ENCODE measurements around the gene PCSK9. TPM values are rescaled to one million over a fixed set of nuclear protein-coding genes. Genes with fewer than 3 reads are reported as not detected.

Gene PCSK9
- total RNA-seq, 4 donors from 2014 or later: not detected

DNA sequence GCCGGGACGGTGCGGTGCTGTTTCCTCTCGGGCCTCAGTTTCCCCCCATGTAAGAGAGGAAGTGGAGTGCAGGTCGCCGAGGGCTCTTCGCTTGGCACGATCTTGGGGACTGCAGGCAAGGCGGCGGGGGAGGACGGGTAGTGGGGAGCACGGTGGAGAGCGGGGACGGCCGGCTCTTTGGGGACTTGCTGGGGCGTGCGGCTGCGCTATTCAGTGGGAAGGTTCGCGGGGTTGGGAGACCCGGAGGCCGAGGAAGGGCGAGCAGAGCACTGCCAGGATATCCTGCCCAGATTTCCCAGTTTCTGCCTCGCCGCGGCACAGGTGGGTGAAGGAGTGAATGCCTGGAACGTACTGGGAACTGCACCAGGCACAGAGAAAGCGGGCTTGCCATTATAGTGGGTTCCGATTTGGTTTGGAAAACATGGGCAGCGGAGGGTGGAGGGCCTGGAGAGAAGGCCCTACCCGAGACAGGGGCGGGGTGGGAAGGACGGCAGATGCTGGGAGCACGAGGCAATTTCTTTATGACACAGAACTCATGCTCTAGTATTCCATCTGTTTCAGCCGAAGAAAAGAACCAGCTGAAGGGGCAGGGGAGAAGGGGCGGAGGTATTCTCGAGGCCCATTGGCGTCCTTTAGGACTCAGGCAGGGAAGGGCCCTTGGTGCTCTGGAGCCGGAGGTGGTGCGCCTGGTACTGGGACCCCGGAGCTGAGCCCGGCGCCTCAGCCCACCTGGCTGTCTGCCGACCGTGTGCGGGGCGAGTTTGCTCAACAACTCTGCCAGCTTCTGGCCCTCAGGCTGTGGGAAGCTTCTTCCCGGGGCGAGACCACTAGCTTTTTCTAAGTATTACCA is 960 bp downstream of the PCSK9 start:
- peaks cover 0 to 7% of the 10 kb centered on the region in 2 donors for H3K4me1 ChIP-seq
- no peak overlapping the region for H3K27ac ChIP-seq
- DNase-seq: no peak
- intact Hi-C loops (cut with DNase I): no loop called here
- no peak overlapping the region for H3K4me3 ChIP-seq (replicated peaks in 1 of 3)
- no peaks in the 10 kb centered on the region for H3K9me3 ChIP-seq
- WGBS, 2 donors: 20 to 24% methylated on average over 29 to 49 of the region's 49 CpGs
- H3K36me3 ChIP-seq: no peaks in the 10 kb centered on the region
- no peaks in the 10 kb centered on the region for H3K27me3 ChIP-seq
- no peak for TF ChIP-seq POLR2A (IDR thresholded peaks at IDR 0.05)

DNA sequence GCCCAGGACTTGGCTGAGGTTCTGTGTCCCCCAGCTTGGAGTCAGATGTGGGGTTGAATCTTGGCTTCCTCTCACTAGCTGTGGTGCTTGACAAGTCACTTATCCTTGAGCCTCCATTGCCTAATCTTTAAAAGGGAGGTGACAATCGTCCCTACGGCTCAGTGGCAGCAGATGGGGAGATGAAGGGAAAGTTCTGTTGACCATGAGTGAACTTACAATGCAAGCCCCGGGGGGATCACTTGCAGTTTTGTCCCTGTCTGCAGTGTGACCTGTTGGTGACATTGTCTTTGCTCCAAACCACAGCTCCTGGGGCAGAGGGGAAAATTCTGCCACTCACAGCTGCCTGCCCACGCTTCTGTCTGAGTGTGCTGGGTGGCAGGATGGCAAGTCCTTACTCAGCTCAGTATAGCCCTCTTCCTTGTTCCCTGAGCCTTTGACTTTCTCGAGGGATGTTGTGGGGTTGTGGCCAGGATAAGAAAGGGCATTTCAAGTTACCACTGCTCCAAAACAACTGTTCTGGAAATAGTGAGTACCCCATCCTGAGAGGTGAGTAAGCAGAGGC is 1.7 kb downstream of the PCSK9 start:
- intact Hi-C loops (cut with DNase I): no loop called here
- H3K27me3 ChIP-seq: no peaks in the 10 kb centered on the region
- 34 to 48% methylated on average over 5 of the region's 5 CpGs for WGBS, 2 donors

DNA sequence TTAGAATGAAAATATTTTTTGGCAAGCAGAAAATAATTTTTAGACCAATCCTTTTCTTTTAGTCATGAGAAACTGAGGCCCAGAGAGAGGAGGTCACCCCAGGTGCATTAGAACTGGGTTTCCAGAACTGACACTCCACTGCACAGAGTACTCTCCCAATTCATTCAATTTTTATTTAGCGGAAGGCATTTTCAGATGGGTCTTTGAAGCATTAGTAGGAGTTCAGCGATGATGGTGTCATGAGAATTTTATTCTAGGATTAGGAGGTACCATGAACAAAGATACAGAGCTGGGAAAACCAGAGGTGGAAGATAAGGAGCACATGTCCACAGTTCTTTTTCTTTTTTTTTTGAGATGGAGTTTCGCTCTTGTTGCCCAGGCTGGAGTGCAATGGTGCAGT is 2.3 kb downstream of the PCSK9 start:
- Histone ChIP-seq H3K27me3 (no peaks in the 10 kb centered on the region), H3K9me3 (no peaks in the 10 kb centered on the region), H3K4me1 (peaks cover 0 to 7% of the 10 kb centered on the region in 2 donors), H3K27ac (no peak overlapping the region), H3K36me3 (no peaks in the 10 kb centered on the region), H3K4me3 (replicated peaks in 1 of 3) (no peak overlapping the region)
- WGBS, 2 donors: 63 to 74% methylated on average over 3 of the region's 3 CpGs
- TF ChIP-seq, protein P1, sequence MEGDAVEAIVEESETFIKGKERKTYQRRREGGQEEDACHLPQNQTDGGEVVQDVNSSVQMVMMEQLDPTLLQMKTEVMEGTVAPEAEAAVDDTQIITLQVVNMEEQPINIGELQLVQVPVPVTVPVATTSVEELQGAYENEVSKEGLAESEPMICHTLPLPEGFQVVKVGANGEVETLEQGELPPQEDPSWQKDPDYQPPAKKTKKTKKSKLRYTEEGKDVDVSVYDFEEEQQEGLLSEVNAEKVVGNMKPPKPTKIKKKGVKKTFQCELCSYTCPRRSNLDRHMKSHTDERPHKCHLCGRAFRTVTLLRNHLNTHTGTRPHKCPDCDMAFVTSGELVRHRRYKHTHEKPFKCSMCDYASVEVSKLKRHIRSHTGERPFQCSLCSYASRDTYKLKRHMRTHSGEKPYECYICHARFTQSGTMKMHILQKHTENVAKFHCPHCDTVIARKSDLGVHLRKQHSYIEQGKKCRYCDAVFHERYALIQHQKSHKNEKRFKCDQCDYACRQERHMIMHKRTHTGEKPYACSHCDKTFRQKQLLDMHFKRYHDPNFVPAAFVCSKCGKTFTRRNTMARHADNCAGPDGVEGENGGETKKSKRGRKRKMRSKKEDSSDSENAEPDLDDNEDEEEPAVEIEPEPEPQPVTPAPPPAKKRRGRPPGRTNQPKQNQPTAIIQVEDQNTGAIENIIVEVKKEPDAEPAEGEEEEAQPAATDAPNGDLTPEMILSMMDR (IDR thresholded peaks at IDR 0.05): no peak
- no peak for TF ChIP-seq POLR2A (IDR thresholded peaks at IDR 0.05)
- no peak for DNase-seq
- intact Hi-C loops (cut with DNase I): no loop called here

More for the DNA sequence above, 1.7 kb downstream of the PCSK9 start:
- H3K27ac ChIP-seq: no peak overlapping the region
- no peaks in the 10 kb centered on the region for H3K9me3 ChIP-seq
- no peak overlapping the region for H3K4me3 ChIP-seq (replicated peaks in 1 of 3)
- H3K36me3 ChIP-seq: no peaks in the 10 kb centered on the region
- TF ChIP-seq, protein P1 (IDR thresholded peaks at IDR 0.05): no peak
- TF ChIP-seq POLR2A (IDR thresholded peaks at IDR 0.05): no peak
- peaks cover 0 to 7% of the 10 kb centered on the region in 2 donors for H3K4me1 ChIP-seq
- DNase-seq: no peak

DNA sequence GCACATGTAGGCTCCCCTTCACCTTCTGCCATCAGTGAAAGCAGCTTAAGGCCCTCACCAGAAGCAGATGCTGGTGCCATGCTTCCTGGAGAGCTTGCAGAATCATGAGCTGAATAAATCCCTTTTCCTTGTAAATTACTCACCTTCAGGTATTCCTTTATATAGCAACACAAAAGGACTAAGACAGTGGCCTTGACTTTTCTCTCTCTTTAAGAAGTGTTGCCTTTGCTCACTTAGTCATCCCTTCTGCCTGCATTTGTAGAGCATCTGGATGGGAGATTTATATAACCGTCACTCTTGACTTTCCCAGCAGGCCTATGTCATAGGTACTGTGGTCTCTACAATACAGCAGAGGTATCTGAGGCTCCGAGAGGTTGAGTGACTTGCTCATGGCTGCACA is 3.7 kb downstream of the PCSK9 start:
- no peaks in the 10 kb centered on the region for H3K9me3 ChIP-seq
- 90 to 96% methylated on average over 2 of the region's 2 CpGs for WGBS, 2 donors
- H3K27me3 ChIP-seq: no peaks in the 10 kb centered on the region
- intact Hi-C loops (cut with DNase I): no loop called here
- no peaks in the 10 kb centered on the region for H3K36me3 ChIP-seq
- no peak overlapping the region for H3K4me3 ChIP-seq (replicated peaks in 1 of 3)
- DNase-seq: no peak
- TF ChIP-seq POLR2A (IDR thresholded peaks at IDR 0.05): no peak
- TF ChIP-seq, protein P1 (IDR thresholded peaks at IDR 0.05): no peak
- peaks cover 0 to 7% of the 10 kb centered on the region in 2 donors for H3K4me1 ChIP-seq
- H3K27ac ChIP-seq: no peak overlapping the region

DNA sequence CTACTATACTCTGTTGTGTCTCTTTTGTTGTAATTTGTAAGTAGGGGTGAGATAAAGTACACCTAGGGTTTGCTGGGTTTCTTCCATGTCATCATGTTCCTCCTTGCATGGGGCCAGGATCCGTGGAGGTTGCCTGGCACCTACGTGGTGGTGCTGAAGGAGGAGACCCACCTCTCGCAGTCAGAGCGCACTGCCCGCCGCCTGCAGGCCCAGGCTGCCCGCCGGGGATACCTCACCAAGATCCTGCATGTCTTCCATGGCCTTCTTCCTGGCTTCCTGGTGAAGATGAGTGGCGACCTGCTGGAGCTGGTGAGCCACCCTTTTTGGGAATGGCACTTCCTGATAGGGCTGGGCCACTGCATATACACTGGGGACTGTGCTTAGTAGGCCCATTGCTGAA is 4.4 kb downstream of the PCSK9 start:
- Histone ChIP-seq H3K27me3 (no peaks in the 10 kb centered on the region), H3K4me1 (peaks cover 0 to 7% of the 10 kb centered on the region in 2 donors), H3K9me3 (no peaks in the 10 kb centered on the region), H3K4me3 (replicated peaks in 1 of 3) (no peak overlapping the region), H3K36me3 (no peaks in the 10 kb centered on the region), H3K27ac (no peak overlapping the region)
- WGBS, 2 donors: 95 to 96% methylated on average over 8 to 9 of the region's 9 CpGs
- intact Hi-C loops (cut with DNase I): no loop called here
- DNase-seq: no peak
- TF ChIP-seq, protein P1 (IDR thresholded peaks at IDR 0.05): no peak

Measured in thyroid gland (tissue), 4 donors.